Ureter (tissue), 1 donor: ENCODE data around the gene RFX5. TPM values are rescaled to one million over a fixed set of nuclear protein-coding genes. Genes with fewer than 3 reads are reported as not detected.

ENCODE experiments used
- DNase-seq: peaks from one replicate; pipeline ENCODE4 v3.0.0-alpha.2; 2020; ENCODE audit warnings: low spot score
- total RNA-seq: library from RNA; stranded (reverse); gene quantifications from one replicate; pipeline ENCODE4 v1.2.4, GENCODE V29; 2023
- donor health status: DM: yes; HTN: yes; CAD: no.

Gene RFX5
- total RNA-seq, result 32.5 TPM

DNA sequence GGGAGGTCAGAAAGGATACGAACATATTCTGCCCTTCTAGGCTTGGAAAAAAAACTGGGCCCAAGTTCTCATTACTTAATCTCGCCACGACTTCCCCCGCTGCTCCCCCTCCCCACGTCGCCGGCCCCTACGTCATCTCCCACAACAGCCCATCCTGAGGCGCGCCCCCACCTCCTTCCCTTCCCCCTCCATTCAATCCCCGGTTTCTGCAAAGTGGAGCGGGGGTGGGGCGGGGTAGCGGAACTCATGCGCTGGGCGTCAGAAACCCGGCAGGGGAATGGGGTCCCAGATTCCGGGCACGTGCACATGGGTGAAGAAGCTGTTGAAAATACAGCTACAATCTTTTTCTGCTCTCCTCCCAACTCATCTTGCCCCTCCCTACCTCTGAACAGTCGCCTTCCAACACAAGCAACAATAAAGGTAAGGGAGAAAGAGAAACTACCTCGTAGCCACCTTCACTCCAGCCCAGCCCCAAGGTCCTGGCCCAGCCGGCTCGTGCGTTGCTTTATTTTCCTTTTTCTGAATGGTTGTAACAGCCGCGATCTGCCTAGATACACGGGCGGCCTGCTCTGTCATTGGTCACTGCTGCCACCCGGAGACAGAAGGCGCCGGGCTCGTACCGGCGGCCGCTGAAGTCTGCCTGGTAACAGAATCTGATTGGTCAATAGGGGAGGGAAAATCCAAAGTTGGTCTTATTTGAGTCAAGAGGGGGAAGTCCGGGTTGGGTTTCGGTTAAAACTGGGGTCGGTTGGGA is at the start of gene RFX5:
Gene RFX5, minus strand, starts transcription at position 484 of the 754 bp plus-strand sequence. CDS start 932 bp downstream, outside the sequence.
- peak; percentile 95 for DNase-seq

GRCh38 chr1:151396265-151396664 is 49.2 kb upstream of the RFX5 start:
- peak; percentile 13 for DNase-seq

DNA sequence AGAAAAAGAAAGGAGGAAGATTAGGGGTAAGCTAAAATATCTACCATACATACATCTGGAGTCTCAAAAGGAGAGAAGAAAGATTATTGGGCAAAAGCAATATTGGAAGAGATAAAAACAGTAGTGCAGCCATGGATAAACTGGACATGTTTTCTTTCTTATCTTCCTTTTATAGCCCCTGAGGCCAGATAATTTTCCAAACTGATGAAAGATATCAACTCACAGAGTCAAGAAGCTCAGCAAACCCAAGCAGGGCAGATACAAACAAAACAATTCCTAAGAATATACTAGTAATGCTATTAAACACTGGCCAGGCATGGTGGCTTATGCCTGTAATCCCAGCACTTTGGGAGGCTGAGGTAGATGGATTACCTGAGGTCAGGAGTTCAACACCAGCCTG is 46.5 kb upstream of the RFX5 start:
- no peak for DNase-seq

DNA sequence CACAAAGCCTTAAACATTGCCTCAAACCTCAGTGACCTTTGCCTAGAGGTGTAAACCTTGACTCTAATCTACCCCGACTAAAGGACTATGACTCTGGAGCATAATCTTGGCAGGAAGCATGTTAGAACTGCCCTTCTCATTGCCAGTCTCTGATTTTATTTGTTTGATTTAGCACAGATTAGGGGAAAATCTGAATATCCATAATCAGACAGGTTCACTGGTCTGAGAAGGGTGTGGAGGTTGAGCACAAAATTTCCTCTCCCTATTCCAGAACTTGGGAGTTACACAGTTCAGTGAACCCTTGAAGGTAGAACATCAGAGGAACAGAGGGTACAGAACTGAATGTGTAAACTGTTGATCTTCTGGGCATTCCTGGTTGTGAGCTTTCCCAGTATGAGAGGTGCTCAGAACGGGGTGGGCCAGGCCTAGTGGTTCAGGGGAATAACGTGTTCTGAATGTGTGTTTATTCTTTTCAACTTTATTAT is 44.1 kb upstream of the RFX5 start:
- DNase-seq, result peak; percentile 3

GRCh38 chr1:151390221-151391078 is 43.4 kb upstream of the RFX5 start:
- peak; percentile 14 for DNase-seq

GRCh38 chr1:151386002-151386401 is 39.0 kb upstream of the RFX5 start:
- no peak for DNase-seq

- no peak for DNase-seq
Measured at GRCh38 chr1:151384584-151384983, 37.5 kb upstream of the RFX5 start.

DNA sequence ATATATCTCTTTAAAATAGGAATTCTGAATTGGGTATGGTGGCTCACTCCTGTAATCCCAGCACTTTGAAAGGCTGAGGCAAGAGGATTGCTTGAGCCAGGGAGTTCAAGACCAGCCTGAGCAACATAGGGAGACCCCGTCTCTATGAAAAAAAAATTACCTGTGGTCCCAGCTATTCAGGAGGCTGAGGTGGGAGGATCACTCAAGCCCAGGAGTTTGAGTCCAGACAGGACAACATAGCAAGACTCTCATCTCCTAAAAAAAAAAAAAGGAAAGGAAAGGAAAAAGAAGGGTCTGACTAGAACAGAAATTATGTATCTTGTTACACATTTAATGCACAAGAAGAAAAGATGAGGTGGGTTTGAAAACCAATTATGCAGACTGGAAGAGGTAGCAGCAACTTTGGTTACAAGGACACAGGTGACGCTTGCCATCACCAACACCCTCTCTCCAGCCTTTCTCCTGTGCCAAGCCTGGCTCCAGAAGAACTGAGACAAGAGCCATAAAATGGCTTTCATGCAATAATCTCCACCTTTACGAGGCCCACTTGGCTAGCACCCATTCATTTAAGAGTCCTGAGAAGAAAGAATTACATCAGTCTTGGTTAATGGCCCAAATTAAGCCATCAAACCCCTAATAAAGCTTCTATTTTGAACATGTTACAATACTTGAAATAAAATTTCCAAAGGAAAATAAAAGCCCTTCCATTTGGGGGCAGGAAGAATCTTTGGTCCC is 30.3 kb upstream of the RFX5 start:
- no peak for DNase-seq

- DNase-seq, result no peak
Measured at GRCh38 chr1:151373196-151373595, 26.1 kb upstream of the RFX5 start.

- DNase-seq, result peak; percentile 90
Measured at GRCh38 chr1:151372058-151372934, 25.2 kb upstream of the RFX5 start, which contains the start of gene SELENBP1. SELENBP1 (minus strand) TSS chr1:151372705; CDS start chr1:151372641, 64 bp downstream.

GRCh38 chr1:151371370-151372057 is 24.5 kb upstream of the RFX5 start:
- DNase-seq, result peak; percentile 75

- DNase-seq, result no peak
Measured at GRCh38 chr1:151370211-151370911, 23.3 kb upstream of the RFX5 start.

DNA sequence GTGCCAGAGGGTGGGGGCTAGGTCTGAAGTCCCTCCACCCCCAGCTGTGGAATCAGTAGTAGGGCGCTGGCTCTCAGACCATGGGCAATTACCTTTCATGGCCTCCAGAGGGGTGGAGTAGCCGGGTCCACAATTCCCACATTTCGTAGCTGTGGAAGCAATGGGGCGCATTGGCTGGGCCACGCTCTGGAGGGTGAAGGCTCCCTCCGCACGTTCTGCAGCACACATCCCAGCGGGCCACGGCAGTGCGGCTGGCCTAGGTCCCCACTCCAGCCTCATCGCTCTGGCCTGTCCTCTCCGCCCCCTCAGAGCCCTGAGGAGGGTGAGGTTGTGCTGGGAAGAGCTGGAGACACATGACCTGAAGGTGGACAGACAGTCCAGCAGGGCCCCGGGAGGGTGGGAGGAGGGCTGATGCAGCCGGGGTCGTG is 22.6 kb upstream of the RFX5 start:
- no peak for DNase-seq

- no peak for DNase-seq
Measured at GRCh38 chr1:151369302-151369610, 22.2 kb upstream of the RFX5 start.

GRCh38 chr1:151368393-151369301 is 21.6 kb upstream of the RFX5 start:
- no peak for DNase-seq

- no peak for DNase-seq
Measured at GRCh38 chr1:151367658-151368392, 20.8 kb upstream of the RFX5 start.

DNA sequence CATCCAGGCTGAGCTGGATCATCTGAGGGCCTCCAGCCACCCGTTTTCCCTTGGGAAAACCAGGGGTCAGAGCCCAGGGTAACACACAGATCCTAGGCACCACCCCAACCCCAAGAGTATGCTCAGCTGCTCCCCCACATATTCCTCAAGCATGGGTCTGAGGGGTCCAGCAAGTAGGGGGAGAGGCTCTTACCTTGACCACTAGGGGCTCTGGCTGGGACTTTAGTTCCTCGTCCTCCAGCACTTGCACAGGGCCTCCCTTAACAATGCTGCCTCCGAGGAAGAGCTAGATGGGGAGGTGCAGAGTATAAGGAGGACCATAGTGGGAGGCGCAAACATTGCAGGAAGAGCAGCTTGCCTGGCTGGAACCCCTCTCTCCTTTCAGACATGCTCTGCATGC is 17.9 kb upstream of the RFX5 start:
- DNase-seq, result no peak
